Astrocyte of the spinal cord (primary cell): ENCODE results near the gene CCDC88C.
"Not testable (repeated sequence)": the region's sequence is repeated elsewhere in the genome, so short reads cannot be mapped to it uniquely, and the experiment has no call there.

ENCODE experiments used
- DNase-seq: peaks from one replicate; pipeline ENCODE4 v3.0.0; 2011; ENCODE audit warnings: low read depth, low spot score
- H3K4me3 ChIP-seq: 2 replicates; pipeline ENCODE4 v1.5.1; 2011; ENCODE audit warnings: low read depth, mild to moderate bottlenecking, low read length, moderate library complexity
- CTCF ChIP-seq: IDR thresholded peaks from 2 replicates; pipeline ENCODE4 v1.5.1; 2012; ENCODE audit warnings: low read depth, mild to moderate bottlenecking, low read length, inconsistent platforms
- in situ Hi-C: cut with HindIII; loops from 2 replicates; pipeline ENCODE4 v1.10.0; 2017; ENCODE audit warnings: low sequenced_read_pairs

Gene CCDC88C

GRCh38 chr14:91454580-91454979, 37.0 kb upstream of the CCDC88C start:
- no peak for DNase-seq
- H3K4me3 ChIP-seq, result no peak overlapping the region
- TF ChIP-seq CTCF, result no peak
- in situ Hi-C loops, result no loop called here

- H3K4me3 ChIP-seq, result no peak overlapping the region
- no peak for TF ChIP-seq CTCF
- no peak for DNase-seq
- in situ Hi-C loops, result no loop called here
These were observed 36.5 kb upstream of the CCDC88C start for GRCh38 chr14:91454155-91454554.

- in situ Hi-C loops, result no loop called here
- no peak for TF ChIP-seq CTCF
- no peak for DNase-seq
- no peak overlapping the region for H3K4me3 ChIP-seq
These were observed 36.1 kb upstream of the CCDC88C start for GRCh38 chr14:91453744-91454143.

GRCh38 chr14:91444335-91445020, 26.9 kb upstream of the CCDC88C start:
- DNase-seq, result no peak
- in situ Hi-C loops, result no loop called here
- TF ChIP-seq CTCF, result no peak
- no peak overlapping the region for H3K4me3 ChIP-seq

GRCh38 chr14:91439345-91439744, 21.7 kb upstream of the CCDC88C start:
- in situ Hi-C loops, result no loop called here
- TF ChIP-seq CTCF, result no peak
- H3K4me3 ChIP-seq, result no peak overlapping the region
- DNase-seq, result no peak

GRCh38 chr14:91438845-91439244, 21.2 kb upstream of the CCDC88C start:
- no peak for TF ChIP-seq CTCF
- in situ Hi-C loops, result no loop called here
- no peak for DNase-seq
- H3K4me3 ChIP-seq, result no peak overlapping the region

- H3K4me3 ChIP-seq, DNase-seq, in situ Hi-C loops: not testable (repeated sequence)
These were observed 18.6 kb upstream of the CCDC88C start for GRCh38 chr14:91436266-91436665.
